K562 (cell line): ENCODE data around the gene CHCHD5. TPM values are rescaled to one million over a fixed set of nuclear protein-coding genes. Genes with fewer than 3 reads are reported as not detected.

Experiments
- C11orf30 ChIP-seq: fragments of 450-650 bp; IDR thresholded peaks from 2 replicates; pipeline ENCODE4 v1.6.1; 2016; ENCODE audit warnings: low read depth, mild to moderate bottlenecking
- DDX20 ChIP-seq: fragments of 450-650 bp; IDR thresholded peaks from 2 replicates; pipeline ENCODE4 v1.6.1; 2016; ENCODE audit warnings: missing genetic modification characterization, low read depth, mild to moderate bottlenecking, missing compliant biosample characterization, moderate library complexity
- KAT8 ChIP-seq: fragments of 450-650 bp; IDR thresholded peaks from 2 replicates; pipeline ENCODE4 v1.6.1; 2016; ENCODE audit warnings: low read depth, mild to moderate bottlenecking
- MEF2A ChIP-seq: IDR thresholded peaks from 2 replicates; pipeline ENCODE4 v1.6.1; 2011; ENCODE audit warnings: low read depth, mild to moderate bottlenecking, low read length, moderate library complexity; ENCODE audit not compliant: control insufficient read depth
- MTA2 ChIP-seq: fragments of 450-650 bp; IDR thresholded peaks from 2 replicates; pipeline ENCODE4 v1.6.1; 2016; ENCODE audit warnings: low read depth
- NFE2L1 ChIP-seq: fragments of 450-650 bp; IDR thresholded peaks from 2 replicates; pipeline ENCODE4 v1.6.1; 2016; ENCODE audit warnings: missing genetic modification characterization, low read depth, mild to moderate bottlenecking, missing compliant biosample characterization, moderate library complexity, borderline replicate concordance
- NR2C2 ChIP-seq, 2 experiments: fragments of 200-800 bp in 1 of 2; sonication (Bioruptor generic) in 1 of 2; sonication (generic) in 1 of 2; formaldehyde crosslinking in 1 of 2; IDR thresholded peaks; 2 replicates each; pipeline versions ENCODE4 v1.6.1 to v1.8.0; 2016 to 2022; ENCODE audit warnings: mild to moderate bottlenecking in 1 of 2, missing compliant biosample characterization in 1 of 2, missing genetic modification characterization in 1 of 2, missing genetic modification reagents in 1 of 2
- NR2F6 ChIP-seq: fragments of 450-650 bp; formaldehyde crosslinking; IDR thresholded peaks from 2 replicates; pipeline ENCODE4 v1.4.0; 2020; ENCODE audit warnings: mild to moderate bottlenecking
- NRF1 ChIP-seq, 2 experiments: fragments of 450-650 bp; IDR thresholded peaks in 1 of 2; conservative IDR thresholded peaks in 1 of 2; 2 replicates each; pipeline ENCODE4 v1.6.1; 2014; ENCODE audit warnings: mild to moderate bottlenecking in 2 of 2
- SMAD3 ChIP-seq: fragments of 450-650 bp; formaldehyde crosslinking; conservative IDR thresholded peaks from 2 replicates; pipeline ENCODE4 v1.4.0; 2020; ENCODE audit warnings: mild to moderate bottlenecking
- SMAD4 ChIP-seq: fragments of 250-450 bp; sonication (Bioruptor Pico); conservative IDR thresholded peaks from 2 replicates; pipeline ENCODE4 v1.8.0; 2021; ENCODE audit warnings: inconsistent platforms, mild to moderate bottlenecking, moderate library complexity
- SMARCC2 ChIP-seq: fragments of 450-650 bp; IDR thresholded peaks from 2 replicates; pipeline ENCODE4 v1.6.1; 2017; ENCODE audit warnings: antibody characterized with exemption, moderate library complexity, mild to moderate bottlenecking, low read depth
- TCF3 ChIP-seq: sonication (generic); formaldehyde crosslinking; IDR thresholded peaks from 2 replicates; pipeline ENCODE4 v1.4.0; 2020; ENCODE audit warnings: mild to moderate bottlenecking, missing genetic modification reagents
- ZNF239 ChIP-seq: fragments of 250-450 bp; sonication (Bioruptor Pico); IDR thresholded peaks from 2 replicates; pipeline ENCODE4 v1.4.0; 2020; ENCODE audit warnings: mild to moderate bottlenecking
- ZNF583 ChIP-seq: fragments of 250-450 bp; sonication (Bioruptor Pico); IDR thresholded peaks from 2 replicates; pipeline ENCODE4 v1.4.0; 2020
- ZNF668 ChIP-seq: fragments of 250-450 bp; sonication (Bioruptor Pico); IDR thresholded peaks from 2 replicates; pipeline ENCODE4 v1.8.0; 2022; ENCODE audit warnings: mild to moderate bottlenecking, inconsistent platforms
- polyA plus RNA-seq, 8 experiments: library from polyadenylated mRNA; depleted of rRNA in 4 of 8; stranded (reverse) in 5 of 8; unstranded in 3 of 8; fragments of >200 nt; fragmentation: Nextera tagmentation in 2 of 8; fragmentation: Illumina TruSeq in 1 of 8; extraction: Ambion mirVana in 2 of 8; extraction: Trizol in 1 of 8; gene quantifications; 2 replicates each; pipeline versions ENCODE4 v1.2.1 to v1.2.3, GENCODE V29; 2011 to 2014; ENCODE audit warnings: inconsistent platforms in 1 of 8, missing spikeins in 1 of 8
- total RNA-seq, 7 experiments: library from RNA; depleted of rRNA in 6 of 7; stranded (reverse); fragments of >200 nt in 6 of 7; fragmentation: Illumina TruSeq in 2 of 7; extraction: Trizol in 2 of 7; gene quantifications; 2 replicates each; pipeline versions ENCODE4 v1.2.1 to v1.2.3, GENCODE V29; 2011 to 2021; ENCODE audit warnings: low replicate concordance in 1 of 7
- TF ChIP-seq, protein P1 (sequence below): fragments of 250-450 bp; sonication (Bioruptor Pico); IDR thresholded peaks from 2 replicates; pipeline ENCODE4 v1.4.0; 2020; ENCODE audit warnings: mild to moderate bottlenecking, moderate library complexity
- TF ChIP-seq, protein P2 (sequence below): fragments of 150-350 bp; conservative IDR thresholded peaks from 2 replicates; pipeline ENCODE4 v1.6.1; 2014; ENCODE audit warnings: low read length
- TF ChIP-seq, protein P3 (sequence below): fragments of 450-650 bp; conservative IDR thresholded peaks from 2 replicates; pipeline ENCODE4 v1.6.1; 2016; ENCODE audit warnings: missing genetic modification characterization, low read depth, mild to moderate bottlenecking, missing compliant biosample characterization, moderate library complexity
- TF ChIP-seq, protein P4 (sequence below): sonication (generic); formaldehyde crosslinking; IDR thresholded peaks from 2 replicates; pipeline ENCODE4 v1.4.0; 2020; ENCODE audit warnings: mild to moderate bottlenecking, missing genetic modification reagents

The CHCHD5 gene
- total and polyA plus RNA-seq, 9 of the 15 experiments (the other 6 are each of a cell fraction or from before 2014, with no cell fraction given), result 7.4 to 79.3 (median 33.4) TPM

DNA sequence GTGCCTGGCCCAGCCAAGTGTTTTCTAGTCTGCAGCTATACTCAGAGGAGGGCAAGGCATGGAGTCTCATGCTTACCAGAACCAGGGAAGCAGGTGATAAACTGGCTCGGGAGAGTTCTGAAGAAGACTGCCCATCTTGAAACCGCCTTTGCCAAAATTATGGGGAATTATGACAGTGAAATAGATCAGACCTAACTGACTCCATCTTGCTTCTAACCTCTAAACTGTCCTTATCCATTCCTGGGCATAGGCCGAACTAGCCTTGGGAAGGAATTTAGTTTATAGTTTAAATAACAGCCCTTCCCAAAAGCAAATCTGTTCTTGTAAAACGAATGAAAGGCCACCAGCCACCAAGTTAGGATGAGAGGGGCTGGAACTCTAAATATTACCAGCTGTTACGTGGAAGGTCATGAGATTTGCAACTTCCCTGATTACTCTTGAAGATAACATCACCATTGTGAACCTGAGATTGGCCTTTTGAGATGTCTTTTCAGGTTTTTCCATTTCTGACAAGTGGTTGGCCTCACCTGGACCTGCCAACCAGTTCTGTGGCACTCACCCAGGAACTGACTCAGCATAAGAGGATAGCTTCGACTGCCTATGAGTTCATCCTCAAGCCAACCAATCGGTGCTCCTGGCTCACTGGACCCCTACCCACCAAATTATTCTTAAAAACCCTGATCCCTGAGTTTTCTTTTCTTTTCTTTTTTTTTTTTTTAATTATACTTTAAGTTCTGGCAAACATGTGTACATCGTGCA lies 23.4 kb downstream of the CHCHD5 start (continued):
- peak; percentile 18; the same call in 1 of the 2 replicates for TF ChIP-seq C11orf30
- TF ChIP-seq SMAD3 (CRISPR knock-in tag), result 0 out of 2 replicates have a peak, but pooled peaks have one; percentile 35
- TF ChIP-seq SMAD4 (CRISPR knock-in tag), result 0 out of 2 replicates have a peak, but pooled peaks have one; percentile 20
- TF ChIP-seq NR2F6 (CRISPR knock-in tag), result no peak
- TF ChIP-seq, protein P1, sequence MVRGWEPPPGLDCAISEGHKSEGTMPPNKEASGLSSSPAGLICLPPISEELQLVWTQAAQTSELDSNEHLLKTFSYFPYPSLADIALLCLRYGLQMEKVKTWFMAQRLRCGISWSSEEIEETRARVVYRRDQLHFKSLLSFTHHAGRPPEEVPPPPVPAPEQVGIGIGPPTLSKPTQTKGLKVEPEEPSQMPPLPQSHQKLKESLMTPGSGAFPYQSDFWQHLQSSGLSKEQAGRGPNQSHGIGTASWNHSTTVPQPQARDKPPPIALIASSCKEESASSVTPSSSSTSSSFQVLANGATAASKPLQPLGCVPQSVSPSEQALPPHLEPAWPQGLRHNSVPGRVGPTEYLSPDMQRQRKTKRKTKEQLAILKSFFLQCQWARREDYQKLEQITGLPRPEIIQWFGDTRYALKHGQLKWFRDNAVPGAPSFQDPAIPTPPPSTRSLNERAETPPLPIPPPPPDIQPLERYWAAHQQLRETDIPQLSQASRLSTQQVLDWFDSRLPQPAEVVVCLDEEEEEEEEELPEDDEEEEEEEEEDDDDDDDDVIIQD (CRISPR knock-in tag), result no peak
- no peak for TF ChIP-seq NFE2L1 (tag)
- TF ChIP-seq, protein P2, sequence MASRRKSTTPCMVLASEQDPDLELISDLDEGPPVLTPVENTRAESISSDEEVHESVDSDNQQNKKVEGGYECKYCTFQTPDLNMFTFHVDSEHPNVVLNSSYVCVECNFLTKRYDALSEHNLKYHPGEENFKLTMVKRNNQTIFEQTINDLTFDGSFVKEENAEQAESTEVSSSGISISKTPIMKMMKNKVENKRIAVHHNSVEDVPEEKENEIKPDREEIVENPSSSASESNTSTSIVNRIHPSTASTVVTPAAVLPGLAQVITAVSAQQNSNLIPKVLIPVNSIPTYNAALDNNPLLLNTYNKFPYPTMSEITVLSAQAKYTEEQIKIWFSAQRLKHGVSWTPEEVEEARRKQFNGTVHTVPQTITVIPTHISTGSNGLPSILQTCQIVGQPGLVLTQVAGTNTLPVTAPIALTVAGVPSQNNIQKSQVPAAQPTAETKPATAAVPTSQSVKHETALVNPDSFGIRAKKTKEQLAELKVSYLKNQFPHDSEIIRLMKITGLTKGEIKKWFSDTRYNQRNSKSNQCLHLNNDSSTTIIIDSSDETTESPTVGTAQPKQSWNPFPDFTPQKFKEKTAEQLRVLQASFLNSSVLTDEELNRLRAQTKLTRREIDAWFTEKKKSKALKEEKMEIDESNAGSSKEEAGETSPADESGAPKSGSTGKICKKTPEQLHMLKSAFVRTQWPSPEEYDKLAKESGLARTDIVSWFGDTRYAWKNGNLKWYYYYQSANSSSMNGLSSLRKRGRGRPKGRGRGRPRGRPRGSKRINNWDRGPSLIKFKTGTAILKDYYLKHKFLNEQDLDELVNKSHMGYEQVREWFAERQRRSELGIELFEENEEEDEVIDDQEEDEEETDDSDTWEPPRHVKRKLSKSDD, result no peak
- no peak for TF ChIP-seq MEF2A
- no peak for TF ChIP-seq KAT8
- TF ChIP-seq ZNF239, result peak; percentile 58; the same call in 1 of the 2 replicates
- TF ChIP-seq ZNF583, result 0 out of 2 replicates have a peak, but pooled peaks have one; percentile 31
- TF ChIP-seq NRF1 (conservative IDR thresholded peaks at IDR 0.05 in 1 of 2, IDR thresholded peaks at IDR 0.05 in 1 of 2), result no peak
- no peak for TF ChIP-seq ZNF668 (CRISPR knock-in tag)
- TF ChIP-seq MTA2, result no peak
- no peak for TF ChIP-seq TCF3
- TF ChIP-seq, protein P3, sequence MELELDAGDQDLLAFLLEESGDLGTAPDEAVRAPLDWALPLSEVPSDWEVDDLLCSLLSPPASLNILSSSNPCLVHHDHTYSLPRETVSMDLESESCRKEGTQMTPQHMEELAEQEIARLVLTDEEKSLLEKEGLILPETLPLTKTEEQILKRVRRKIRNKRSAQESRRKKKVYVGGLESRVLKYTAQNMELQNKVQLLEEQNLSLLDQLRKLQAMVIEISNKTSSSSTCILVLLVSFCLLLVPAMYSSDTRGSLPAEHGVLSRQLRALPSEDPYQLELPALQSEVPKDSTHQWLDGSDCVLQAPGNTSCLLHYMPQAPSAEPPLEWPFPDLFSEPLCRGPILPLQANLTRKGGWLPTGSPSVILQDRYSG, result peak; percentile 51; the same call in 1 of the 2 replicates
- TF ChIP-seq SMARCC2, result no peak
- TF ChIP-seq, protein P4, sequence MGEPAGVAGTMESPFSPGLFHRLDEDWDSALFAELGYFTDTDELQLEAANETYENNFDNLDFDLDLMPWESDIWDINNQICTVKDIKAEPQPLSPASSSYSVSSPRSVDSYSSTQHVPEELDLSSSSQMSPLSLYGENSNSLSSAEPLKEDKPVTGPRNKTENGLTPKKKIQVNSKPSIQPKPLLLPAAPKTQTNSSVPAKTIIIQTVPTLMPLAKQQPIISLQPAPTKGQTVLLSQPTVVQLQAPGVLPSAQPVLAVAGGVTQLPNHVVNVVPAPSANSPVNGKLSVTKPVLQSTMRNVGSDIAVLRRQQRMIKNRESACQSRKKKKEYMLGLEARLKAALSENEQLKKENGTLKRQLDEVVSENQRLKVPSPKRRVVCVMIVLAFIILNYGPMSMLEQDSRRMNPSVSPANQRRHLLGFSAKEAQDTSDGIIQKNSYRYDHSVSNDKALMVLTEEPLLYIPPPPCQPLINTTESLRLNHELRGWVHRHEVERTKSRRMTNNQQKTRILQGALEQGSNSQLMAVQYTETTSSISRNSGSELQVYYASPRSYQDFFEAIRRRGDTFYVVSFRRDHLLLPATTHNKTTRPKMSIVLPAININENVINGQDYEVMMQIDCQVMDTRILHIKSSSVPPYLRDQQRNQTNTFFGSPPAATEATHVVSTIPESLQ (CRISPR knock-in tag), result no peak
- 0 out of 2 replicates have a peak, but pooled peaks have one; percentile 63 for TF ChIP-seq DDX20
- no peak for TF ChIP-seq NR2C2 (CRISPR knock-in tag; IDR thresholded peaks at IDR 0.05)
- no peak for TF ChIP-seq NR2C2 (tag; IDR thresholded peaks at IDR 0.05)
